SK-N-SH treated with all-trans-retinoic acid at 6 μM for 48 hours (cell line): ENCODE results near the gene ZCCHC17.

ENCODE experiments used
- ATAC-seq: fragments of 200-7000 bp; cut with Tn5 transposase; 3 replicates; pipeline ENCODE4 v1.9.1; 2020; ENCODE audit warnings: mild to moderate bottlenecking, moderate library complexity
- ARNTL ChIP-seq: fragments of 450-650 bp; formaldehyde crosslinking; IDR thresholded peaks from 2 replicates; pipeline ENCODE4 v1.5.0; 2020; ENCODE audit warnings: low read depth, mild to moderate bottlenecking, moderate library complexity, borderline replicate concordance
- BACH2 ChIP-seq: fragments of 250-450 bp; sonication (Bioruptor Pico); IDR thresholded peaks from 2 replicates; pipeline ENCODE4 v1.9.0; 2021; ENCODE audit warnings: mild to moderate bottlenecking, borderline replicate concordance
- CREB5 ChIP-seq: fragments of 250-450 bp; sonication (Bioruptor Pico); IDR thresholded peaks from 2 replicates; pipeline ENCODE4 v1.5.1; 2020; ENCODE audit warnings: low read depth, mild to moderate bottlenecking, moderate library complexity
- CSDC2 ChIP-seq: fragments of 250-450 bp; sonication (Bioruptor Pico); IDR thresholded peaks from 2 replicates; pipeline ENCODE4 v1.5.0; 2020; ENCODE audit warnings: mild to moderate bottlenecking, moderate library complexity
- ESRRG ChIP-seq: fragments of 250-450 bp; sonication (Bioruptor Pico); IDR thresholded peaks from 2 replicates; pipeline ENCODE4 v1.6.1; 2021; ENCODE audit warnings: mild to moderate bottlenecking
- GLIS3 ChIP-seq: fragments of 250-450 bp; sonication (Bioruptor Pico); IDR thresholded peaks from 2 replicates; pipeline ENCODE4 v1.5.0; 2020; ENCODE audit warnings: mild to moderate bottlenecking, moderate library complexity
- OSR1 ChIP-seq: fragments of 250-450 bp; sonication (Bioruptor Pico); IDR thresholded peaks from 2 replicates; pipeline ENCODE4 v1.8.0; 2022; ENCODE audit warnings: moderate library complexity, mild to moderate bottlenecking, inconsistent platforms
- POU6F1 ChIP-seq: fragments of 250-450 bp; sonication (Bioruptor Pico); IDR thresholded peaks from 2 replicates; pipeline ENCODE4 v1.8.0; 2021; ENCODE audit warnings: low read depth, mild to moderate bottlenecking, moderate library complexity, borderline replicate concordance
- PPARA ChIP-seq: fragments of 250-450 bp; sonication (Bioruptor Pico); IDR thresholded peaks from 2 replicates; pipeline ENCODE4 v1.5.0; 2020; ENCODE audit warnings: mild to moderate bottlenecking, borderline replicate concordance
- RARB ChIP-seq: fragments of 250-450 bp; sonication (Bioruptor Pico); IDR thresholded peaks from 2 replicates; pipeline ENCODE4 v1.8.0; 2021; ENCODE audit warnings: mild to moderate bottlenecking, moderate library complexity
- SNAI2 ChIP-seq: fragments of 250-450 bp; sonication (Bioruptor Pico); IDR thresholded peaks from 2 replicates; pipeline ENCODE4 v1.5.0; 2020; ENCODE audit warnings: mild to moderate bottlenecking, moderate library complexity
- TCF4 ChIP-seq: fragments of 250-450 bp; sonication (Bioruptor Pico); IDR thresholded peaks from 2 replicates; pipeline ENCODE4 v1.8.0; 2021; ENCODE audit warnings: mild to moderate bottlenecking, moderate library complexity, borderline replicate concordance
- TOX ChIP-seq: fragments of 250-450 bp; sonication (Bioruptor Pico); IDR thresholded peaks from 2 replicates; pipeline ENCODE4 v1.8.0; 2021; ENCODE audit warnings: mild to moderate bottlenecking, moderate library complexity, borderline replicate concordance
- TSHZ2 ChIP-seq: fragments of 250-450 bp; sonication (Bioruptor Pico); IDR thresholded peaks from 2 replicates; pipeline ENCODE4 v1.5.0; 2020; ENCODE audit warnings: mild to moderate bottlenecking, moderate library complexity
- ZC3H10 ChIP-seq: fragments of 250-450 bp; sonication (Bioruptor Pico); IDR thresholded peaks from 2 replicates; pipeline ENCODE4 v1.5.1; 2021; ENCODE audit warnings: mild to moderate bottlenecking, moderate library complexity
- ZFP3 ChIP-seq: fragments of 250-450 bp; sonication (Bioruptor Pico); IDR thresholded peaks from 2 replicates; pipeline ENCODE4 v1.5.0; 2020; ENCODE audit warnings: mild to moderate bottlenecking, moderate library complexity
- ZFP30 ChIP-seq: fragments of 450-650 bp; formaldehyde crosslinking; IDR thresholded peaks from 2 replicates; pipeline ENCODE4 v1.5.0; 2022; ENCODE audit warnings: mild to moderate bottlenecking, moderate library complexity
- ZNF565 ChIP-seq: fragments of 450-650 bp; formaldehyde crosslinking; conservative IDR thresholded peaks from 2 replicates; pipeline ENCODE4 v1.5.0; 2020; ENCODE audit warnings: low read depth, mild to moderate bottlenecking, moderate library complexity
- ZNF70 ChIP-seq: fragments of 450-650 bp; formaldehyde crosslinking; IDR thresholded peaks from 2 replicates; pipeline ENCODE4 v1.5.0; 2020; ENCODE audit warnings: mild to moderate bottlenecking, moderate library complexity
- ZNF8 ChIP-seq: fragments of 450-650 bp; formaldehyde crosslinking; IDR thresholded peaks from 2 replicates; pipeline ENCODE4 v1.5.0; 2020; ENCODE audit warnings: mild to moderate bottlenecking, moderate library complexity

ZCCHC17 gene

GRCh38 chr1:31405578-31406245 is 108.9 kb downstream of the ZCCHC17 start:
- no peak for ATAC-seq
- TF ChIP-seq ZNF565 (CRISPR knock-in tag): no peak
- no peak for TF ChIP-seq TOX (CRISPR knock-in tag)
- TF ChIP-seq ESRRG (CRISPR knock-in tag): no peak
- TF ChIP-seq TSHZ2 (CRISPR knock-in tag): no peak
- no peak for TF ChIP-seq POU6F1 (CRISPR knock-in tag)
- no peak for TF ChIP-seq ZFP30 (CRISPR knock-in tag)
- TF ChIP-seq SNAI2: no peak
- no peak for TF ChIP-seq GLIS3
- no peak for TF ChIP-seq CSDC2 (CRISPR knock-in tag)
- no peak for TF ChIP-seq ZNF70 (CRISPR knock-in tag)
- TF ChIP-seq ZFP3: no peak

- ATAC-seq: no peak
- TF ChIP-seq ARNTL: no peak
- TF ChIP-seq PPARA (CRISPR knock-in tag): no peak
- no peak for TF ChIP-seq ZNF565 (CRISPR knock-in tag)
- no peak for TF ChIP-seq BACH2
- TF ChIP-seq ZNF8 (CRISPR knock-in tag): no peak
- TF ChIP-seq ZNF70 (CRISPR knock-in tag): no peak
- TF ChIP-seq GLIS3: no peak
- no peak for TF ChIP-seq ESRRG (CRISPR knock-in tag)
- TF ChIP-seq SNAI2: no peak
- no peak for TF ChIP-seq ZFP3
Observed at GRCh38 chr1:31407029-31407626, 110.3 kb downstream of the ZCCHC17 start.

- no peak for ATAC-seq
Observed at GRCh38 chr1:31408788-31409318, 112.0 kb downstream of the ZCCHC17 start.

GRCh38 chr1:31409946-31410858 is 113.4 kb downstream of the ZCCHC17 start:
- no peak for ATAC-seq
- no peak for TF ChIP-seq CSDC2 (CRISPR knock-in tag)
- no peak for TF ChIP-seq PPARA (CRISPR knock-in tag)
- TF ChIP-seq TCF4 (CRISPR knock-in tag): no peak
- no peak for TF ChIP-seq ZNF70 (CRISPR knock-in tag)
- TF ChIP-seq ARNTL: no peak
- no peak for TF ChIP-seq SNAI2
- no peak for TF ChIP-seq ZFP3
- no peak for TF ChIP-seq CREB5 (CRISPR knock-in tag)
- no peak for TF ChIP-seq ZC3H10 (CRISPR knock-in tag)
- TF ChIP-seq OSR1 (CRISPR knock-in tag): no peak
- no peak for TF ChIP-seq TSHZ2 (CRISPR knock-in tag)

More at GRCh38 chr1:31408788-31409318, 112.0 kb downstream of the ZCCHC17 start:
- TF ChIP-seq PPARA (CRISPR knock-in tag) (no peak), GLIS3 (no peak), POU6F1 (CRISPR knock-in tag) (no peak), RARB (CRISPR knock-in tag) (no peak), ZC3H10 (CRISPR knock-in tag) (no peak), OSR1 (CRISPR knock-in tag) (no peak), TCF4 (CRISPR knock-in tag) (no peak), ZNF70 (CRISPR knock-in tag) (no peak), ZNF565 (CRISPR knock-in tag) (no peak)
